Esophagus squamous epithelium (tissue), 4 donors: Measurements from ENCODE around the gene DBF4.

Experiments used
- CTCF ChIP-seq, 6 experiments: fragments of 450-650 bp in 4 of 6; fragments of 200-600 bp in 2 of 6; sonication (generic) in 2 of 6; IDR thresholded peaks; one replicate each; pipeline ENCODE4 v1.5.1; 2016 to 2019; ENCODE audit warnings: antibody characterized with exemption in 6 of 6, mild to moderate bottlenecking in 4 of 6, moderate library complexity in 4 of 6
- POLR2A ChIP-seq, 4 donors: fragments of 450-650 bp; IDR thresholded peaks; one replicate each; pipeline ENCODE4 v1.6.1; 2017; ENCODE audit warnings: antibody characterized with exemption in 4 of 4, mild to moderate bottlenecking in 4 of 4, moderate library complexity in 3 of 4

GRCh38 chr7:87853237-87853864, 22.9 kb upstream of the DBF4 start:
- TF ChIP-seq CTCF (IDR thresholded peaks at IDR 0.05) (no peak), POLR2A (IDR thresholded peaks at IDR 0.05) (no peak)
